ENCODE results near the gene PTPRJ. TPM values are rescaled to one million over a fixed set of nuclear protein-coding genes. Genes with fewer than 3 reads are reported as not detected.
A peak's percentile ranks its signal among the peaks of the same experiment; 100 is the strongest.

The PTPRJ gene
- total RNA-seq, 2 donors from 2014 or later, result 33.2 to 83.9 TPM

DNA sequence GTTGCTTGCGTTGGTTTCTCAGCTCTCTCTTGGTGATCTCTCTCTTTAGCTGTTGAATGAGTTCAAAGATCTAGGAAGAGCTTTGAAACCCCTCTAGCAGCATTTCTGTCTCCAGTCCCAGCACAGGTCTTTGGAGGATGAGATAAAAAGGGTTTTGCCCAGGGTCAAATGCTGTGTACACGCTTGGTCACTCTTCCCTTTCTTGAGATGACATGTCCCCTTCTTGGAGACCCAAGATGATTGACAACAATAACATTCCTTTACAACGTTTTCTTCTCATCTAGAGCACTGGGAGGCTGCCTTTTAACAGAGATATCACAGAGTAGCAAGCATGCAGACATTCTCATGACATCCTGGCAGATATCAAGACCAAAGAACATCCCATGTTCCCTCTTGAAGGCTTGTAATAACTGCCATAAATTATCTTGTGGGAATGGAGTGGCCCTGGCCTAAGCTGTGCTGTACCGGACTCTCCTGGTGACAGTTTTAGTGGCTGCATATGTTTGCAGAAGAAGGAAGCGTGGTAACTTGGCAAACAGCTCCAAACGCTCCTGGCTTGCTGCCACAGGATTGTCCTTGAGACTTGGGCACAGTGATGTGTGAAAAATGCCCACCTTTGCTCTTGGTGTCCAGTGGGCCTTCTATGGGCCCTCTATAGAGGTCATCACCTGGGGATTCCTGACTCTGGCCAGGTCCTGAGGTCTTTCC, 107.8 kb downstream of the PTPRJ start:
- no peaks in the 10 kb centered on the region for H3K9me3 ChIP-seq (ENCODE audit: control insufficient read depth, low read length, poor library complexity, severe bottlenecking)
- DNase-seq (no peak), ATAC-seq (no peak)
- peaks cover 2% of the 10 kb centered on the region for H3K36me3 Mint-ChIP-seq (ENCODE audit: low read depth)
- H3K27me3 Mint-ChIP-seq, result no peaks in the 10 kb centered on the region
- H3K27ac Mint-ChIP-seq, result no peak overlapping the region
- H3K4me3 Mint-ChIP-seq, result no peak overlapping the region
- peaks cover 19% of the 10 kb centered on the region for H3K4me1 Mint-ChIP-seq

GRCh38 chr11:48088682-48089050, 108.3 kb downstream of the PTPRJ start:
- Mint-ChIP-seq H3K36me3 (ENCODE audit: low read depth) (peaks cover 2% of the 10 kb centered on the region), H3K4me1 (peaks cover 22% of the 10 kb centered on the region), H3K4me3 (no peak overlapping the region), H3K27ac (no peak overlapping the region), H3K27me3 (no peaks in the 10 kb centered on the region)
- ATAC-seq, result no peak
- DNase-seq, result no peak
- H3K9me3 ChIP-seq (ENCODE audit: control insufficient read depth, low read length, poor library complexity, severe bottlenecking), result no peaks in the 10 kb centered on the region

DNA sequence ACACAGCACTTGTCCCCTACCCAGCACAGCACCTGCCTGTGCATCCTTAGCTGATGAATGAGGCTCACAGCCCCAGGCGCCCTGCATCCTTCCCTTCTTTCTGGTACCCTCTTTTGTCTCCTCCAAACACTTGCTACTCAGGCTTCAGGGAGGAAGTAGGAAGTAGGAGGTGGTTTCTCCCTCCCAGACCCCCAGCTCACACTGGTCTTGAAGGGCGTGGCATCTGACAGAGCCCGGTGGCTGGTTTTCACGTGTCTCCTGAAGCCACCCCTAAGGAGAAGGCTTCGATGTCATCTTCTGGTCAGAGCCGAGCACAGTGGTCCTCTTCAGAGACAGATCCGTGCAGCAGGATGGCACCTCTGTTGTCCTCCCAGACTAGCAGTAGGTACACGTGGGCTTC, 109.8 kb downstream of the PTPRJ start:
- Mint-ChIP-seq H3K4me3 (no peak overlapping the region), H3K4me1 (peaks cover 33% of the 10 kb centered on the region), H3K36me3 (ENCODE audit: low read depth) (peaks cover 2% of the 10 kb centered on the region), H3K27ac (no peak overlapping the region), H3K27me3 (no peaks in the 10 kb centered on the region)
- DNase-seq (no peak), ATAC-seq (no peak)
- H3K9me3 ChIP-seq (ENCODE audit: control insufficient read depth, low read length, poor library complexity, severe bottlenecking), result no peaks in the 10 kb centered on the region

DNA sequence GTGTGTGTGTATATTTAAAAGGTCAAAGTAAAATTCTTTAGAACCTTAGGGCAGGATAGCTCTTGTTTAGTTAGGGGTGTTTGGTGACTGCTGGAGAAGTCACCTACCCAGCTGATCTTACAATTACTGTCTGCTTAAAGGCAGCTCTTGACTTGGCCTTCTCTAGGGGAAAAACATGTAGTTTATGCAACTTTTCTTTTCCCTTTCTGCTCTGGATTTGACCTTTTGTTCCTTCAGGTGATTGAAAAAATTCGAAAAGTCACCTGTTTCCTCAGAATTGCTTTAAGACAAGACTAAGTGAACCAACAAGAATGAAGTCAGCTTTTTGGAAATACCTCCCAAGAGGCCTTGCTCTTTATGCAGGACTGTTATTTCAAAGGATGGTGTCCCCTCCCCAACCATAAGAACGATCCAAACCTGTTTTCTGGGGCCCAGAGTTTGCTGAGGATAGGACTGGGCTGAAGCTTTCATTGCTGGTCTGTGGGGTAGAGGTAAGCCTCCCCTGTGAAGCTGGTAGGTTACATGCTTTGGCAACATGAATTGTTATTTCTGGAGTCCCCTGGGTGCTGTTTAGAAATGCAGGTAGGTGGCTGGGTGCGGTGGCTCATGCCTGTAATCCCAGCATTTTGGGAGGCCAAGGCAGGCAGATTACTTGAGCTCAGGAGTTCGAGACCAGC, 111.2 kb downstream of the PTPRJ start:
- no peak for DNase-seq
- Mint-ChIP-seq H3K4me3 (no peak overlapping the region), H3K27me3 (no peaks in the 10 kb centered on the region), H3K36me3 (ENCODE audit: low read depth) (peaks cover 2% of the 10 kb centered on the region), H3K27ac (peak overlapping the region; percentile 11), H3K4me1 (peaks cover 34% of the 10 kb centered on the region)
- no peaks in the 10 kb centered on the region for H3K9me3 ChIP-seq (ENCODE audit: control insufficient read depth, low read length, poor library complexity, severe bottlenecking)
- ATAC-seq, result no peak

GRCh38 chr11:48093323-48093722, 113.0 kb downstream of the PTPRJ start:
- Mint-ChIP-seq H3K4me3 (peak overlapping the region; percentile 52), H3K4me1 (peaks cover 34% of the 10 kb centered on the region), H3K27me3 (no peaks in the 10 kb centered on the region), H3K36me3 (ENCODE audit: low read depth) (no peaks in the 10 kb centered on the region), H3K27ac (peak overlapping the region; percentile 88)
- DNase-seq (no peak), ATAC-seq (no peak)
- H3K9me3 ChIP-seq (ENCODE audit: control insufficient read depth, low read length, poor library complexity, severe bottlenecking), result no peaks in the 10 kb centered on the region

- Mint-ChIP-seq H3K4me1 (peaks cover 31% of the 10 kb centered on the region), H3K27me3 (no peaks in the 10 kb centered on the region), H3K36me3 (ENCODE audit: low read depth) (no peaks in the 10 kb centered on the region), H3K4me3 (peak overlapping the region; percentile 51), H3K27ac (peak overlapping the region; percentile 88)
- ATAC-seq, result no peak
- no peak for DNase-seq
- H3K9me3 ChIP-seq (ENCODE audit: control insufficient read depth, low read length, poor library complexity, severe bottlenecking), result no peaks in the 10 kb centered on the region
Measured at GRCh38 chr11:48093795-48094642, 113.7 kb downstream of the PTPRJ start.

DNA sequence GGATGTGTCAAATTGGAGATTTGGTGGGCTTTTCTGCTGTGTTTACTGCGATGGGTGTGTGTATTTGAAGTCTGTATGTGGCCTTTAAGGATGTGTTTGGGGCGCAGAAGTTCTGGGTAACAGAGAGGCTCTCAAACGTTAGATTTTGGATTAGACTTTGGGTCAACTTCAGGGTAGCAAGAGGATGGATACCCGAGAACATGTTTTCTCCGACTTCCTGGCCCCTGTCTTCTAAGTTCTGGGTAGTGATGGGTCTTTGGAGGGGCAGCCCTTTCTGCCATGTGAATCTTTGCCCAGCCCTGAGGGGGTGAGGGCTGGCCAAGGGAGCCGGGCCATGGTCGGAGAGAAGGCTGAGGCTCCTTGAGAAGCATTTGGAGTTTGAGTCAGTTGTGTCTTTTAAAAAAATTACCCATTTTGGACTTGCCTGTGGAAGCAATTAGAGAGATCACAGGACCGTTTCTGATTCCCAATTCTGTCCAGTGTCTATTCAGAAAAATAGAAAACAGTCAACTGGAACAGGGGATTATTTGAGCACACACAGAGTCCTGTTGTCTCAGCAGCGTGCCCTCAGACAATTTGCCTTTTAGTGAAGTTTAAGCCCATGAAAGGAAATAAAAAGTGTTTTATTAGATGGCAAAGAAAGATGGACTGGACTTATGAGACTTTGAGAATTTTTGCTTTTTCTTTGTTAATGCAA, 114.4 kb downstream of the PTPRJ start:
- DNase-seq (no peak), ATAC-seq (no peak)
- H3K27me3 Mint-ChIP-seq, result no peaks in the 10 kb centered on the region
- H3K27ac Mint-ChIP-seq, result peak overlapping the region; percentile 14
- H3K9me3 ChIP-seq (ENCODE audit: control insufficient read depth, low read length, poor library complexity, severe bottlenecking), result no peaks in the 10 kb centered on the region
- H3K4me1 Mint-ChIP-seq, result peaks cover 31% of the 10 kb centered on the region
- H3K4me3 Mint-ChIP-seq, result peak overlapping the region; percentile 51
- H3K36me3 Mint-ChIP-seq (ENCODE audit: low read depth), result no peaks in the 10 kb centered on the region

- no peak overlapping the region for H3K4me3 Mint-ChIP-seq
- H3K27me3 Mint-ChIP-seq, result no peaks in the 10 kb centered on the region
- H3K9me3 ChIP-seq (ENCODE audit: control insufficient read depth, low read length, poor library complexity, severe bottlenecking), result no peaks in the 10 kb centered on the region
- H3K4me1 Mint-ChIP-seq, result peaks cover 31% of the 10 kb centered on the region
- ATAC-seq, result no peak
- H3K36me3 Mint-ChIP-seq (ENCODE audit: low read depth), result no peaks in the 10 kb centered on the region
- no peak for DNase-seq
- H3K27ac Mint-ChIP-seq, result no peak overlapping the region
Measured at GRCh38 chr11:48095779-48096470, 115.6 kb downstream of the PTPRJ start.

DNA sequence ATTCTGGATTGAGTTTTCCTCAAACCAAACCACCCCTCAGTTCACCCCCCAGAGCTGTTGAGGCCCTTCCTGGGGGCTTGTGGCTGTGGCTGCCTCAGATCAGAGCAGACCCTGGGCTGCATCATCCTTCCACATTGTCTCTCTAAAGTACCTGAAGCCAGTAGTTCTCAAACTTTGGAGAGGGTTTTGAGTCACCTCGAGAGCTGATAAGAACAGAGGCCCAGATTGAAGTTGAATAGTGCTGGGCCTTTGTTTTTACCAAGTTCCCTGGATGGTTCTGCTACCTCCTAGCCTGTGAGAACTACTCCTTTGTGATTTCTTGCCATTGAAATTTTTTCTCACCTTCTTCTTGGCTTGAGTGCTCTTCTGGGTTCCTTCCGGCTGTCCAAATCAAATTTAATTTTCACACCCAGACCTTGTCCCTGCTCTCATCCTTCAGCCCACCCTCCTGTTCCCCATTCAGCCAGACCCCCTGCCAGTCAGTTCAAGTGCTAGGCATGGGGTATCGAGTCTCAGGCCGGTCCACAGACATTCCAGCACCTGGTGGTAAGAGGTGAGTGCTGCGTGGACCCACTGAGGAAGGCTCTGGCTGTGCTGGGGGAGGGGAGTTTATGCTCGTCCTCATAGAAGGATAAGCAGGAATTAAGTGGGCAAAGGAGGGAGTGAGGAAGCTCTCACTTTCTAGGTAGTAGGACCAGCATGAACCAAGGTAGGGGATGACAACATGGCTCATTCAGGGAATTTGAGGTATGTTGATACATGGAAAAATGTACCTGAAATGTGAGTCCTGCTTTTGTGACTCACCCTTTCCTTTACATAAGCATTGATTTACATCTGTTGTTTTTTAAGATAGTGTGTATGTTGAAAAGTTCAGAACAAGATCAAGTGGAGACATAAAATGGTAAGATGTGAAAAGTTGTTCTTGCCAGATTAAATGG, 116.5 kb downstream of the PTPRJ start:
- peak overlapping the region; percentile 28 for H3K4me3 Mint-ChIP-seq
- DNase-seq (no peak), ATAC-seq (no peak)
- H3K9me3 ChIP-seq (ENCODE audit: control insufficient read depth, low read length, poor library complexity, severe bottlenecking), result no peaks in the 10 kb centered on the region
- no peaks in the 10 kb centered on the region for H3K27me3 Mint-ChIP-seq
- H3K27ac Mint-ChIP-seq, result peak overlapping the region; percentile 54
- peaks cover 34% of the 10 kb centered on the region for H3K4me1 Mint-ChIP-seq
- H3K36me3 Mint-ChIP-seq (ENCODE audit: low read depth), result no peaks in the 10 kb centered on the region

DNA sequence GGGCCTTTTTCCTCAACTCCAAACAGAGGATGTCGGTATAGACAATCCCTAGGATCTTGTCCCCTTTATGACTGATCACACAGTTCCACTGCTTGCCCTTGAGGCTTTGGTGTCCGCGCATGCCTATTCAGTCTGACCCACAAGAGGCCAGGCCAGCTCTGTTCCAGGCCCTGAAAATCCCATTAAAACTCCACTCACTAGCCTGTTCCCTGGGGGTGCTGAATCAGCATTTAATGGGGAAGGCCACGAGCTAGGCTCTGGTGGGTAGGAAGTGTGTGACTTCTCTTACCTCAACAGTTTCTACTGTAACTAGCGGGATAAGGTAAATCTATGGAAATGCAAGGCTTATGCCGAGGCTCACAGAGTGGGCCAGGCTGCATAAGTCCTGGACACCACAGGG, 117.7 kb downstream of the PTPRJ start:
- DNase-seq (no peak), ATAC-seq (no peak)
- no peaks in the 10 kb centered on the region for H3K36me3 Mint-ChIP-seq (ENCODE audit: low read depth)
- no peak overlapping the region for H3K4me3 Mint-ChIP-seq
- H3K9me3 ChIP-seq (ENCODE audit: control insufficient read depth, low read length, poor library complexity, severe bottlenecking), result no peaks in the 10 kb centered on the region
- no peak overlapping the region for H3K27ac Mint-ChIP-seq
- peaks cover 34% of the 10 kb centered on the region for H3K4me1 Mint-ChIP-seq
- H3K27me3 Mint-ChIP-seq, result no peaks in the 10 kb centered on the region

GRCh38 chr11:48099916-48100446, 119.6 kb downstream of the PTPRJ start:
- no peak for ATAC-seq
- peaks cover 23% of the 10 kb centered on the region for H3K4me1 Mint-ChIP-seq
- no peaks in the 10 kb centered on the region for H3K27me3 Mint-ChIP-seq
- no peak overlapping the region for H3K4me3 Mint-ChIP-seq
- H3K36me3 Mint-ChIP-seq (ENCODE audit: low read depth), result no peaks in the 10 kb centered on the region
- H3K27ac Mint-ChIP-seq, result no peak overlapping the region
- no peak for DNase-seq
- no peaks in the 10 kb centered on the region for H3K9me3 ChIP-seq (ENCODE audit: control insufficient read depth, low read length, poor library complexity, severe bottlenecking)
